Measurements from ENCODE around the gene SLC9A9.
"Not testable (repeated sequence)": the region's sequence is repeated elsewhere in the genome, so short reads cannot be mapped to it uniquely, and the experiment has no call there.

Gene SLC9A9

GRCh38 chr3:143847787-143848631 lies at the start of gene SLC9A9:
Gene SLC9A9, minus strand, starts transcription at chr3:143848468. Its CDS starts 146 bp downstream, at chr3:143848322.
- peak; percentile 39 for DNase-seq

GRCh38 chr3:143897576-143898295 lies 49.5 kb upstream of the SLC9A9 start:
- DNase-seq = no peak

- no peak for DNase-seq
These were observed 48.2 kb upstream of the SLC9A9 start for GRCh38 chr3:143896486-143896885.

DNA sequence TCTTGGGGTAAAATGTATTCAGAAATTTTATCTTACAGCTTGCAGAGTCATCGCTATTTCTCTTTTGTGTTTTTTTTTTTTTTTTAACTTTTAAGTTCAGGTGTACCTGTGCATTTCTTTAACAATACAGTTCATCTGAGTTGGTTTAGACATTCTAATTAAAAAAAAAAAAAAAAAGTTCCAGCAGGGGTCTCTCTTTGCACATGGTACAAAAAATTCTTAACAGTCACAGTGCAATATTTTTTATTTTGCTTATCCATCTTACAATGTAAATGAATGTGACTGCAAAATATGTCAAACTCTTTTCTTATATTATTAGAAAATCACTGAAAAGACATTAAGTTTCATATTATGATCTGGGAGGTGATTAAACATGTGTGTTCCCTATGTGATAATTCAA lies 47.5 kb upstream of the SLC9A9 start:
- DNase-seq = no peak

GRCh38 chr3:143888846-143889245 lies 40.6 kb upstream of the SLC9A9 start:
- DNase-seq = no peak

GRCh38 chr3:143888166-143888565 lies 39.9 kb upstream of the SLC9A9 start:
- DNase-seq = no peak

DNA sequence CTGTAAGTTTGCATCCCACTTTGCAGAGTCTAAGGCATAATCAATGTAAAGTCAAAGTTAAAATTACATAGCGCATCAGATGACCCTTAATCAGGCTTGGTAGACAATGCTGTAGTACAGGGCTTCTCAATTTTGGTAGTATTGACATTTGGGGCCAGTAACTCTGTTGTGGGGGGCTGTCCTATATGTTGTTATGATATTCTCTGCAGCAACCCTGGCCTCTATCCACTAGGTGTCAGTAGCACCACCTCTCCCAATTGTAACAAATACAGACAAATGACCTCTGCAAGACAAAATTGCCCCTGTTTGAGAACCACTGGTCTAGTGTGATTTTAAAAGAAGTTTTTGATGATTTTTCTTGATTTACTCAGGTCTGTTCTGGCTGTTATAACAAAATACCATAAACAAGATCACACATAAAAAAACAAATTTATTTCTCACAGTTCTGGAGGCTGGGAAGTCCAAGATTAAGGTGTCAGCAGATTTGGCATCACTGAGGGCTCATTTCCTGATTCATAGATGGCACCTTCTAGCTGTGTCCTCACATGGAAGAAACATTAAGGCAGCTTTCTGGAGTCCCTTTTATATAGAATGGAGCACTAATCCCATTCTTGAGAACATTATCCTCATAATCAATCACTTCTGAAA lies 37.6 kb upstream of the SLC9A9 start:
- DNase-seq = peak; percentile 16

DNA sequence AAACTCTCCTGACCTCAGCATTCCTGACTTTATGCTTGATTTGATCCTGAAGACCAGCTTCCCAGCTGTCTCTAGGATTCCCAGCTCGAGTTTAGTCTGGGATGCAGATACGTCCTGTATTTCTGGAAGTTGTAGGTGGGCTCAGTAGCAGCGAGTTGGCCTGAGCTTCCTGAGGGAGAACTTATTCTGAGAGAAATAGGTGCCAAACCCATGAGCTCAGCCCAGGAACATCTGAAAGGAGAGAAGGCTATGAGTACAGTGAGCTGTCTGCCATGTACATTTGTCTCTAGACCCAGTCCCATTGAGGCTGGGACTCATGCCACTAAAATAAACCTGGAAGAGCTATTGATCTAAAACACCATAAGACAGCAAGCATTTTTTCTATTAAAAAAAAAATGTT lies 36.6 kb upstream of the SLC9A9 start:
- DNase-seq = no peak

DNA sequence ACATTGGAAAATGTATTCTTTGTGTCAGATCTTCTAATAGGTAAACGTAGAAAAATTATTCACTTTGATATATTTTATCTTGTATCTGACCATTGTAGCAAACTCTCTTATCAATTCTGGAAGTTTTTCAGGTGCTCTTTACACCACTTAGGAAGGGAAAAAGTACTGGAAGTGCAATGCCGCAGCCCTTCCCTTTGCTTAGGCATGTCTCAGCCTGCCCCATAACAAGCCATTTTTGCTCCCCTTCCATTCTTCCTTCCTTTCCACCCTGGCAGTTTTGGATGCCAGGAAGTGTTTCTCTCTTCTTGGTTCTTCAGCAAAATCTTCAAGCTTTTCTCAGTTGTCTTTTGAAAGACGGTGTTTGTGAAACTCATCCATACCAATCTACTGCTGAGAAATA lies 34.9 kb upstream of the SLC9A9 start:
- DNase-seq = no peak

- no peak for DNase-seq
These were observed 32.8 kb upstream of the SLC9A9 start for GRCh38 chr3:143881095-143881494.

DNA sequence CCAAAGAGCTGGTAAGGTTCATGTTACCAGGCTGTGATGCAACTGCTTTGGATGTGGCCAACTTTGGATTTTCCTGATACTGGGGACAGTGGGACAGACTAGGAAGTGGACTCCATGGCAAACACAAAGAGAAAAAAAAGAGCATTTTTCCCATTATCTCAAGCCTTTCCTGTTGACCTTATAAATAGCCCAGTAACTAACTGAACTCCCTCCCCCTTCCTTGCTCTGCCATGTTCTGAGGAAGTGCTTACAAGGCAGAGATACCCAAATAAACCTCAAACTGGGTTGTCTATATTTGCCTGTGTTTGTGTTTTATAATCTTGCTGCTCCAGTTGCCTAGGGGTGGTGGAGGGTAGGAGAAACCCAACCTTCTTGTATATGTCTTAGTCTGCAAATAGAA lies 27.3 kb upstream of the SLC9A9 start:
- DNase-seq = no peak

GRCh38 chr3:143873553-143873952 lies 25.3 kb upstream of the SLC9A9 start:
- not testable (repeated sequence) for DNase-seq

DNA sequence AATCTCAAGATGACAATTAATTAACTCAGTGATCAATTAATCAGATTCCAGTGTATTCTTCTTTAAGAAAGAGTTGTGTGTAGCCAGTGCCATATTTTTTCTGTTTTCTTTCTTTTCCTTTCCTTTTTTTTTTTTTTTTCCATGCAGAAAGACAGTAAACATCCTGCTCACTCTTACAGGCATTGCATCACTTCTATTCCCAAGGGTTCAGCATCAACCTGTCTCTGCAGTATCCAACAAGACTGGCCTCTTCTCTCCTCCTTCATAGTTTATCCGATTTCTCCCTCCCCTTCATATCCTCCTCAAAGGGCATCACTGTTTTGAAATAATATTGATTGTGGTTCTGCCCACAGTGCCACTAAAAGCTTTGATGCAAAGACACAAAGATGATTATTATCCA lies 17.0 kb upstream of the SLC9A9 start:
- no peak for DNase-seq

GRCh38 chr3:143859465-143860203 lies 11.4 kb upstream of the SLC9A9 start:
- no peak for DNase-seq

GRCh38 chr3:143856252-143856970 lies 8.1 kb upstream of the SLC9A9 start:
- no peak for DNase-seq

- no peak for DNase-seq
These were observed 6.9 kb upstream of the SLC9A9 start for GRCh38 chr3:143855183-143855582.

GRCh38 chr3:143851331-143852017 lies 3.2 kb upstream of the SLC9A9 start:
- no peak for DNase-seq

DNA sequence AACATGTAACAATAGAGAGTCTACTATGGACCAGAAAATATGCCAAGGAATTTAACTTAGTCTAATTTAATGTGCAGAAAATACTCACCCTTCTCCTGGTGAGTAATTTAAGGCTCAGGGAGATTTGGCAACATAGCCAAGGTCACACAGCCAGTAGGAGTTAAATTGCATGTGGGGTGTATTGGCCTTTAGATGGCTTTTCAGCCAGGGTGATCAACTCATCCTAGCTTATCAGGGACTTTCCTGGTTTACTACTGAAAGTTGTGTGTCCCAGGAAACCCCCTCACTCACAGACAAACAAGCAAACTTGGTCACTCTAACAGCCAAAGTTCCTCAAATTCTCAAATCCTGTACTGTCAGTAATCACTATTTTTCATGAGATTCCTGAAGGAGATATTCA lies 2.6 kb upstream of the SLC9A9 start:
- DNase-seq = no peak

DNA sequence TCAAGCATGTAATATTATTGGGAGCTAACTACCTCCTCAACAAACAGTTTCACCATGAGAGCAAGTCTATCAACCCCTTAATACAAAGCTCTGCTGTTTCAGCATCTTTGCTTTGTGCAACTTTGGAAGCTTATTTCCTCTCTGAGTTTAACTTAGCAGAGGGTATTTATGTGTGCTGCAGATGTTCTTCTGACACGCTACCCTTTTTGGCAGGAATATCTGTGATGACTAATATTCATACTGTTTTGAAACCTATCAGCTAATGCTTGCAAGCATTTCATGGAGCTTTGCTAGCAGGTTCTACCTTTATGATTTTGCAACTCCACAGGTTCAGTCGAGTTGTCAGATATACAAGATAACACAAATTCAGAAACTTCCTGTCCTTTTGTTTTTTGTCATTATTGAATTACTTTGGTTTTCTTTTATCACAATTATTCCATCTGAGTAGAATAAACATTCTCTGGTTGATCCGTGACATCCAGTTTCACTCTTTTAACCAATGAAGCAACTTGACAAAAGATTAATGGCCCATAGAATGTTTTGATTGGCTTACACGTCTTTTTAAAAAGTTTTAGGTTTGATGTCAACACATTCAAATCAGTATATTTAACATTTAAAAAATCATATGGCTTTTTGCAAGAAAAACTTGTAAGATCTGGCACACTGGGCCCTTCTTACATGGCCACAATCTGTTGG lies 1.7 kb upstream of the SLC9A9 start:
- no peak for DNase-seq

- no peak for DNase-seq
These were observed 436 bp upstream of the SLC9A9 start for GRCh38 chr3:143848704-143849103.

DNA sequence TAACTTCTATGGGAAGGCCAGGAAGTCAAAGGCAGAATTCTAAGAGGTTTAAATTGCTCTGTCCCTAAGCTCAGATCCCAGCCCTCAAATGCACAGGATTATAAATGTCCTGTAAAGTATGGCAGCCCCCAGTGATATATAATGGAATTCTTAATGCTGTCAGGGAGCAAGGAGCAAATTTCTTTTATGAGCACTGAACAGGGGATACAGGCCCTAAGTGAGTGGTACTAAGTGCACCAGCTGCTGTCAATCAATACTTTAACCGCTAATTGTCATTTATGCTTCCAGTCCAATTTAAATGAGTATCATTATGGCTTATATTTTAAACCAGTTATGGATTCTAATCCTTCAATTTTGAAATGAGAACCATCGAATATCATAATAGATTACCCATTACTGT lies 4.7 kb downstream of the SLC9A9 start:
- DNase-seq = no peak

Measured in stimulated activated CD4-positive, alpha-beta T cell treated with anti-CD3 and anti-CD28 coated beads, Interleukin-4, amount 100 ng/mL, for 24 hours (primary cell).